ENCODE data around the gene MED8.
"Not testable (repeated sequence)": the region's sequence is repeated elsewhere in the genome, so short reads cannot be mapped to it uniquely, and the experiment has no call there.

Gene MED8

DNA sequence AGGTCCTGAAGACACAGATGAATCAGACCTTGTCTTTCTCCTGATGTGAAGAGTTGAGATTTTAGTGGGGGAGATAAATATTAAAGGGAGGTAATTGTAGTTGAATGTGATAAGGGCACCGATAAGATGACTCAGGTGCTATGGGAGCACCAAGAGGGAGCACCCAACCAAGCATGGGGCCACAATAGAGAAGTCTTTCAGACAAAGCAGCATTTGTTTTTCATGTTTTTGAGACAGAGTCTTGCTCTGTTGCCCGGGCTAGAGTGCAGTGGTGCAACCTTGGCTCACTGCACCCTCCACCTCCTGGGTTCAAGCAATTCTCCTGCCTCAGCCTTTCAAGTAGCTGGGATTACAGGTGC lies 16.3 kb upstream of the MED8 start:
- TF ChIP-seq, protein P1, sequence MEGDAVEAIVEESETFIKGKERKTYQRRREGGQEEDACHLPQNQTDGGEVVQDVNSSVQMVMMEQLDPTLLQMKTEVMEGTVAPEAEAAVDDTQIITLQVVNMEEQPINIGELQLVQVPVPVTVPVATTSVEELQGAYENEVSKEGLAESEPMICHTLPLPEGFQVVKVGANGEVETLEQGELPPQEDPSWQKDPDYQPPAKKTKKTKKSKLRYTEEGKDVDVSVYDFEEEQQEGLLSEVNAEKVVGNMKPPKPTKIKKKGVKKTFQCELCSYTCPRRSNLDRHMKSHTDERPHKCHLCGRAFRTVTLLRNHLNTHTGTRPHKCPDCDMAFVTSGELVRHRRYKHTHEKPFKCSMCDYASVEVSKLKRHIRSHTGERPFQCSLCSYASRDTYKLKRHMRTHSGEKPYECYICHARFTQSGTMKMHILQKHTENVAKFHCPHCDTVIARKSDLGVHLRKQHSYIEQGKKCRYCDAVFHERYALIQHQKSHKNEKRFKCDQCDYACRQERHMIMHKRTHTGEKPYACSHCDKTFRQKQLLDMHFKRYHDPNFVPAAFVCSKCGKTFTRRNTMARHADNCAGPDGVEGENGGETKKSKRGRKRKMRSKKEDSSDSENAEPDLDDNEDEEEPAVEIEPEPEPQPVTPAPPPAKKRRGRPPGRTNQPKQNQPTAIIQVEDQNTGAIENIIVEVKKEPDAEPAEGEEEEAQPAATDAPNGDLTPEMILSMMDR (IDR thresholded peaks at IDR 0.05; ENCODE audit: low read depth, low read length): no peak
- H3K36me3 ChIP-seq: no peaks in the 10 kb centered on the region; the same call in 1 of the 2 replicates

DNA sequence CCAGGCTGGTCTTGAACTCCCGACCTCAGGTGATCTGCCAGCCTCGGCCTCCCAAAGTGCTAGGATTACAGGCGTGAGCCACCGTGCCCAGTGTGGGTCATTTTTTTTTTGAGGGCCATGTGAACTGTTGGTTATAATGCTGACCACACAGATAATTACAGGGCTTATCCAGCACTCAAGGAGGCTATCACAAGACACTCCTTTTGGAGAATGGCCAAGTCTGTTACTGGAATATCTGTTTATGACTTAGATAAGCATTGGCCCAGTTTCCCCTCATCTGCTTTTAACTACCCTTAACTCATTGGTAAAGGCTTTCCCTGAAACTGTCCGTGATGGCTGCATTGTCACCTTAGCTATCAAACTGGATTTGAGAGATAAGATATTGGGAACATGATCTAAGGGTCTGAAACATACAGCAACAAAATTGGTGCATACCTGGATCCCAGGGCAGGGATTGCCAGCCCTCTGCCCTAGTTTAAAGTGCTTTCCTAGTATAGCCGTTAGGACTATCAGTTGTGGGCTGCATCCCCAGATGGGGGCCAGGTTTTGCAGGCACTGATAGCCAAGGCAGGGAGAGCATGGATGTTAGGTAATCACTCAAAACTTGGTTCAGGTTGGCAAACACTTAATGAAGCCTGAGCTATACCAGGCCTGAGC lies 15.7 kb upstream of the MED8 start:
- no peak overlapping the region for H3K4me3 ChIP-seq (ENCODE audit: low read depth, low read length)
- TF ChIP-seq, protein P1 (IDR thresholded peaks at IDR 0.05; ENCODE audit: low read depth, low read length): no peak
- DNase-seq: no peak
- no peaks in the 10 kb centered on the region for H3K4me1 ChIP-seq
- H3K27me3 ChIP-seq: no peaks in the 10 kb centered on the region
- H3K36me3 ChIP-seq: no peaks in the 10 kb centered on the region; the same call in 1 of the 2 replicates
- H3K9me3 ChIP-seq: no peaks in the 10 kb centered on the region

More for the DNA sequence above, 16.3 kb upstream of the MED8 start:
- H3K4me1 ChIP-seq: no peaks in the 10 kb centered on the region
- no peaks in the 10 kb centered on the region for H3K9me3 ChIP-seq
- H3K4me3 ChIP-seq (ENCODE audit: low read depth, low read length): no peak overlapping the region
- DNase-seq: no peak
- H3K27me3 ChIP-seq: no peaks in the 10 kb centered on the region

DNA sequence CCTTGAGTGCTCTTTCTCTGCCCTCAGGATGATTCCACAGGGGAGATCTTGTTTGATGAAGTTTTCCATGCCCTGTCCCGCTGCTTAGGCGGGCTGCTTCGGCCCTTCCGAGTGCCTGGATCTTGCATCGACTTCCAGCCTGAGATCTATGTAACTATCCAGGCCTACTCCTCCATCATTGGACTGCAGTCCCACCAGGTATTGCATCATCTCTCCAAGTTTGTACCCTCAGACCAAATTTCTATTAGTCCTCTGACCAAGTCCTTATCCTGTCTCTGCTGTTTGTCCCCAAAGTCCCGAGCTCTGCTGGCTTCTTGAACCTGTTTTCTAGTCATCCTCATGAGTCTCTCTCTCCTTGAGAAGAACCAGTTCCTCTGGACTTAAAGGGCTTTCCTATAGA lies 14.8 kb upstream of the MED8 start:
- Histone ChIP-seq H3K9me3 (no peaks in the 10 kb centered on the region), H3K4me3 (ENCODE audit: low read depth, low read length) (no peak overlapping the region), H3K4me1 (no peaks in the 10 kb centered on the region), H3K36me3 (no peaks in the 10 kb centered on the region; the same call in 1 of the 2 replicates), H3K27me3 (no peaks in the 10 kb centered on the region)
- TF ChIP-seq, protein P1 (IDR thresholded peaks at IDR 0.05; ENCODE audit: low read depth, low read length): no peak
- no peak for DNase-seq

DNA sequence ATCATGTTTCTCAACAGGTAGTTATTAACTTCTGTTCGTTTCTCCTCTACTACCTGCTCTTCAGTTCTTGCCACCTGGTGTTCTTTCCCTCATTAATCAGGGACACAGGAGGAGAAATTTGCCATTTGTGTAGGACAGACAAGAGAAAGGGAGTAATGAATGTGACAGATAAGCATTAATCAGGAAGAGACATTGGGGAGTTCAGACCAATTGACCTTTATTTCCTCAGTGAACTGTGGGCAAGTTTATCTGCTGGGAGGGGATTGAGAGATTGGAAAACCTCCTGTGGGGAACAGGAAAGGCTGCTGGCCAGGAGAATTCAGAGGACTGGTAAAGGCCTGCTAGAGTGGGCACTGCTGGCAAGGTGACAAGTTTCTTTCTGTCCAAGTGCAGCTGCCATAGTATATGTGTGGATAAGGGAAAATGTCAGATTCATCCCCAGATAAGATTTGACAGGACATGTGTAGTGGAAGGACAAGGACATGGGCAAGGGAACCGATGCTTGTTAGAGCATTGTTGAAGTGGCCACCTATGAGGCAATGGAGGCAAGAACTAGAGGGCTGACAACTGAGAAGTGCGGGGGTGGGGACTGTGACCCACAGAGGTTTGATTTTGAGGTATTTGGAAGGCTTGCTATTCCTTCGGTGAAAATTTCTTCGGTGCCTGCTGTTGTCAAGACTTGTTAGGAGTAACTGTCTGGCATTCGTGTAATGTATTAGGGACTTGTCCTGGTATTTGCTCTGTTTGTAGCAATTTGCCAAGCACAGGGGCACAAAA lies 12.7 kb upstream of the MED8 start:
- Histone ChIP-seq H3K36me3 (no peaks in the 10 kb centered on the region; the same call in 1 of the 2 replicates), H3K4me3 (ENCODE audit: low read depth, low read length) (no peak overlapping the region), H3K27me3 (no peaks in the 10 kb centered on the region), H3K9me3 (no peaks in the 10 kb centered on the region), H3K4me1 (no peaks in the 10 kb centered on the region)
- DNase-seq: no peak
- TF ChIP-seq, protein P1 (IDR thresholded peaks at IDR 0.05; ENCODE audit: low read depth, low read length): no peak

DNA sequence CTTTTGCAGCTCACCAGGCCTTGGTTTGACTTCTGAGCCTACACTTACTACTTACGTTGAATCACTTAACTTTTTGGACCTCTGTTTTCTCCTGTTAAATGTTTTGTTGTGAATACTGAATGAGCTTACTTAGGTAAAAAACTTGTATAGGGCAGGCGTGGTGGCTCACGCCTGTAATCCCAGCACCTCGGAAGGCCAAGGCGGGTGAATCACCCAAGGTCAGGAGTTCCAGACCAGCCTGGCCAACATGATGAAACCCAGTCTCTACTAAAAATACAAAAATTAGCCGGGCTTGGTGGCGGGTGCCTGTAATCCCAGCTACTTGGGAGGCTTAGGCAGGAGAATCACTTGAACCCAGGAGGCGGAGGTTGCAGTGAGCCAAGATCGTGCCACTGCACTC lies 10.8 kb upstream of the MED8 start:
- H3K4me1 ChIP-seq; H3K36me3 ChIP-seq; H3K27me3 ChIP-seq; H3K9me3 ChIP-seq; H3K4me3 ChIP-seq (ENCODE audit: low read depth, low read length); DNase-seq: not testable (repeated sequence)

DNA sequence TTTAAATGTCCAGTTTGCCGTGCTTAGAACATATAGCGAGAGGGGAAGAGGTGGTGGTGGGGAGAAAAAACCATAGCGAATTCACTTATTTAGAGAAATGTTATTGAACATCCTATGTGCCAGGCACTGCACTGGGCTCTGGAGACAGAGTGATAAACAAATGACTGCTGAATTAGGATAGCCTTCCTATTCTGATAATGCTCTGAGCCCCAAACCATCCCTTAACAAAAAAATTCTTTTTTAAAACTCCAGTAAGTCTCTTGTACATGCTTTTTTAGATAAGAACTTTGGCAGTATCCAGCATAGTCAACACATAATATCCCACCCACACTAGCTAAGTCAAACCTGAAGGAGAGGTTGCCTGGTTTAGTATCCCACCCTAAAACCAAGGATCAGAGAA lies 8.6 kb upstream of the MED8 start:
- H3K9me3 ChIP-seq: no peaks in the 10 kb centered on the region
- H3K27me3 ChIP-seq: no peaks in the 10 kb centered on the region
- no peak overlapping the region for H3K4me3 ChIP-seq (ENCODE audit: low read depth, low read length)
- no peaks in the 10 kb centered on the region for H3K36me3 ChIP-seq
- TF ChIP-seq, protein P1 (IDR thresholded peaks at IDR 0.05; ENCODE audit: low read depth, low read length): no peak
- DNase-seq: no peak
- no peaks in the 10 kb centered on the region for H3K4me1 ChIP-seq

Data from BE2C (cell line).